GM08714 (cell line): ENCODE measurements around the gene RAB30.
"Not testable (repeated sequence)": the region's sequence is repeated elsewhere in the genome, so short reads cannot be mapped to it uniquely, and the experiment has no call there.

ENCODE experiments used
- H3K4me3 ChIP-seq: fragments of 200-500 bp; sonication (Bioruptor generic); 2 replicates; pipeline ENCODE4 v1.5.1; 2014; ENCODE audit warnings: mild to moderate bottlenecking, low read length, inconsistent platforms
- ZNF274 ChIP-seq: IDR thresholded peaks from 2 replicates; pipeline ENCODE4 v1.6.1; 2012; ENCODE audit warnings: mild to moderate bottlenecking, low read depth, low read length

RAB30 gene

DNA sequence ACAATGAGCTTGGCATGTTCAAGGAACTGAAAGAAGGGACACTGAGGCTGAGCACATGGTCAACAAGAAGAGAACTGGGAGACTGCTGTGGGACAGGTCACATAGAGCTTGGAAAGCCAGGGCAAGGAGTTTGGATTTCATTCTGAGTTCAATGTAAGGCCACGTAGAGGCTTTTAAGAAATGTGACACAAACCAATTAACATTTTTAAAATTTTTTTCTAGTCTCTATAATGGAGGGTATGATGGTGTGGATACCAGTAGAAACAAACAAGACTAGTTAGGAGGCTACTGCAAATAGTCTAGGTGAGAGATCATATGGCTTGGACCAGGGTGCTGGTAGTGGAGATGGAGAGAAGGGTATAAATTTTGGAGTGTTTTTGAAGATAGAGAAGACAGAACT, 56.7 kb downstream of the RAB30 start:
- H3K4me3 ChIP-seq = no peak overlapping the region
- TF ChIP-seq ZNF274 = no peak

- no peak for TF ChIP-seq ZNF274
- no peak overlapping the region for H3K4me3 ChIP-seq
Measured at GRCh38 chr11:83012168-83013067, 59.3 kb downstream of the RAB30 start.

DNA sequence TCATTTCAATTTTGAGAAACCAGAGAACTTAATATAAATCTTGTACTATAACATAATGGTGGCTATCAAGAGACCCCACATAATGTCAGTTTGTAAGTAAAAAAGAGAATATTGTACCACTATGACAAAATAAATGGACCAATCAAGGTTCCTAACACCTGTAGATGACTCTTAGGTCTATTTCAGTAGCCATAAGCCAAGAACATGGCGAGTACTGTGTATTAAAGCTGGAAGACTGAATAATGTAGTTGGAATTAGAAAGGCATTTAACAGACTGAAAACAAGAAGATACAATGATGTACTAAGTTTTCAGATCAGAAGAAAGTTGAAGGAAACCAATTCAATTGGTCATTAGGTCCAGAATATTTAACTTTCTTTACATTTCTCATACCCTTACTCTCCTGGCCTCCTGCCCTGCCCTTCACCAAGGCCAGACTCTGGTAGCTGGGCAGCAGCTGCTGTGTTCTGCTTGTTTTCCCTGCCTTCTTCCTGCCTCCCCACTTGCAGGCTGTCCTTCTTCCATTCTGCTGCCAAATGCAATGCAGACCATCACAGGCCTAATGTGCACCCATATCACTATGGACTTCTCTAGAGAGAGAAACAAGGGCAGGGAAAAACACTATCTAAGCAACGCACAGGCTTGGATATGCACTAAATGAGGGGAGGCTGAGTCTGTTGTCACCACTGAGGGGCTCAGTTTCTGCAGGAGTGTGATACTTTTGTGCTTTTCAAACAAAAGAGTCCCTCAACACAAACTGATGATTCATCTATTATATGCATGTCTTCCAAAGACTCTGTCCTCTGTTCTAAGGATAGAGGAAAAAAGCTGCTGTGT, 60.1 kb downstream of the RAB30 start:
- no peak for TF ChIP-seq ZNF274
- no peak overlapping the region for H3K4me3 ChIP-seq

DNA sequence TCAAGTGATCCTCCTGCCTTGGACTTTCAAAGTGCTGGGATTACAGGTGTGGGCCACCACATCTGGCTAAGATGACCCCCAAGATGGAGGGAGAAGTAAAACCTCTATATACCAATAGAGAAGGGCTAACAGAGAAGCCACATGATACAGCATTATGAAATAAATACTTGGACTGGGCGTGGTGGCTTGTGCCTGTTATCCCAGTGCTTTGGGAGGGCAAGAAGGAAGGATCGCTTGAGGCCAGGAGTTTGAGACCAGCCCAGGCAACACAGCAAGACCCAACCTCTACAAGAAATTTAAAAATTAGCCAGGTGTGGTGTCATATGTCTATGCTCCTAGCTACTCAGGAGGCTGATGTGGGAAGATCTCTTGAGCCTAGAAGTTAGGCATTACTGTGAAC, 61.7 kb downstream of the RAB30 start:
- no peak overlapping the region for H3K4me3 ChIP-seq
- TF ChIP-seq ZNF274 = no peak

- not testable (repeated sequence) for H3K4me3 ChIP-seq
Measured at GRCh38 chr11:83009136-83009535, 62.6 kb downstream of the RAB30 start.

DNA sequence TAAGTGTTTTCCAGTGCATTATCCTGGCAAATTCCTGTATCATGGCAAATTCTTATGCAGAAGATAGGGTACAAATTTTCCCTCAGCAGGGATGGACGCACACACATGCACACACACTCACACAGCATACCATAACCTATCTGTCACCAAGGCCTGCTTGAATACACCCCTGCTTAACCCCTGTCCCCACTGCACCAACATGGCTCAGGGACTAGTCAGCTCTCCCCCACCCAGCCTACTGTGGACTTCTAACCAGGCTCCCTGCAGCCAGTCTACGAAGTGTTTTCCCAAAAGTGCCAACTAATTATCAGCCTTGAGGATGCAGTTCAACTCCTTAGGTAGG, 63.1 kb downstream of the RAB30 start:
- no peak for TF ChIP-seq ZNF274
- H3K4me3 ChIP-seq = no peak overlapping the region

DNA sequence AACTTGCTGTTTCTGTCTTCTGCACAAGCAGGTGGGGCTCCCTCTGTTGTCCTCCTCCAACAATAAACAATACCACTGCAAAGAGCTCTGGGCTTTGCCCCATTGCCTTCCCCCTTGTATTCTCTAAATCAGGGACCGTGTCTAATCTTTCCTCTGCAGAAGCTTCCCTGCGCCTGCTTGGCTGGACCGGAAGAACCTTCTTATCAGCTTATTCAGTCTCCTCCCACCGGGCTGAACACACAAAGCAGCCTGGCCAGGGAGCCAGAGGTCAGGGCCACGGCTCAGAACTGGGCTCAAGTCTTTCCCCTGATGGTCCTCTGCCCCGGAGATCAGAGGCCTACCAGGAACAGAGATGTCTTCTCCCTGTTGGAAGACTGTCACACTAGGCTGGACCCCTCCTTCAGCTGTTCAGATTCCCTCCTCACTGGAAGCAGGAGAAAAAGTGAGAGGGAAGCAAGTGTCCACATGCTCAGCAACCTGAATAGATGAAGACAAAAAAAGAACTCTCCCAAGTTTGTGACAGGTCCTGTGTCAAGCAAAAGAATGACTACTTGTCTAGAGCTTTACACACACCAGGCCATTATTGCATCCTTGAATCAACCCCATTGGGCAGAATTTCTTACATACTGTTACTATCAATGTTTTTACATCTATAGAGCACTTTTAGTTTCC, 63.7 kb downstream of the RAB30 start:
- no peak overlapping the region for H3K4me3 ChIP-seq
- no peak for TF ChIP-seq ZNF274

GRCh38 chr11:83007477-83007876, 64.2 kb downstream of the RAB30 start:
- H3K4me3 ChIP-seq = peak overlapping the region; percentile 3; the same call in 1 of the 2 replicates
- no peak for TF ChIP-seq ZNF274

- no peak for TF ChIP-seq ZNF274
- H3K4me3 ChIP-seq = peak overlapping the region; percentile 38; the same call in 1 of the 2 replicates
Measured at GRCh38 chr11:83006877-83007330, 64.8 kb downstream of the RAB30 start.

DNA sequence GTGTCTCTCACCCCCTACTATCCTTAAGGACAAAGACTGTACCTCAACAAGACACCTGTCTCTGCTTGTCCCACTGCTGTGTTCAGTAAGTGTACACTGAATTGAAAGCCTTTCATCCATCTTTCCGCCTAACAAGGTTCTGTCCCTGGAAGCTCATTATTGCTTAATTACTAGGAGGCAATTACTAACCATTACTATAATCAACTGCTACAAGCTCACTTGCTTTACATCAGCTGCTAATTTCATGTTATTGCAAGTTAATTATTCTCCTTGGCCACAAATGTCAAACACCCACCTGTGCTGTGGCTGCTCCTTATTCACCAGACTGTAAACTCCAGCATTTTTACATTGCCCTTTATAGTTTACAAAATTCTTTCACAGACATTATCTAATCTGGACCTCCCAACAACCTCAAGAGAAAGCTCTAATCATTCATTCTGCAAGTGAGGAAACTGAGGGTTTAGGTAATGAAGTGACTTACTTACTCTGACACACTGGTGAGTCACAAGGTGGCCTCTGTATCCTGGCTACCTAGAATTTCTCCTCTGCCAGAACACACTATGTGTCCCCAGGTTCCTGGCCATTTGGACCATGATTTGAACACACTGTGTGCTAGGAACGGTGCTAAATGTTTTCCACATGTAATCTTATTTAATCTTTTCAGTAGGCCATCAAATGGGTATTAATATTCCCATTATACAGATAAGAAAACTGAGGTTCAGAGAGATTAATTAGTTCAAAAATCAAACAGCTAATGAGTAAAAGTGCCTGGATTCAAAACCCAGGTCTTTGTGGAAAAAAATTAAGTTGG, 66.7 kb downstream of the RAB30 start:
- no peak for TF ChIP-seq ZNF274
- no peak overlapping the region for H3K4me3 ChIP-seq

DNA sequence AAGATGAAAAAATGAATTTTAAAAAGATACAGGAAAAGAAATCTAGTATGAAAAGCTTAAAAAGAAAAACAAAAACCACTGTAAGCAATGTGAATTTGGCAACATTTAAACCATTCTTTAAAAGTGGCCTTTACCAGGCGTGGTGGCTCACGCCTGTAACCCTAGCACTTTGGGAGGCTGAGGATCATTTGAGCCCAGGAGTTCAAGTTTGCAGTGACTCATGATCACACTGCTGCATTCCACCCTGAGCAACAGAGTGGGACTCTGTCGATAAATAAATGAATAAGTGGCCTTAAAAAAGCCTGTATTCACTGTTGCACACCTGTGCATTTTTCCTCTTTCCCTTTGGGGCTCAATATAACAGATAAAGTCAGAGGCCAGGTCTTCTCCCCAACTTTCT, 69.2 kb downstream of the RAB30 start:
- no peak overlapping the region for H3K4me3 ChIP-seq
- TF ChIP-seq ZNF274 = no peak

GRCh38 chr11:83002053-83002452, 69.6 kb downstream of the RAB30 start:
- no peak for TF ChIP-seq ZNF274
- no peak overlapping the region for H3K4me3 ChIP-seq

DNA sequence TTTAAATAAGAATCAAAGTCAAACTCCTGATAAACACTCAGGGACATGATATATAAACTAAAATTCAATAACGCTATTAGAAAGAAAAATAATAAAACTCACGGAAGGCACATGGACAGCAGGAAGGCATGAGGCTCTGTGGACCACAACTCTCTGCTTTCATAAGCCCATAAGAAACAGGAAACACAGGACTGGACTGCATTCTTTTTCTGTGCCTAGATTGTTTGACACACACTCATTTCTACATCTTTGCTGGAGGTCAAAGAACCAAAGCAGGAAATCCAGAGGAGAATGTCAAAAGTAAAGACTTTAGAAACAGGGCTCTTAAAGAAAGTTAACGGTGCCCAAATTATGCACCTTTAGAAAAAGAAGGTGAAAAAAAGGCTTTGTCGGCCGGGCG, 71.3 kb downstream of the RAB30 start:
- no peak for TF ChIP-seq ZNF274
- no peak overlapping the region for H3K4me3 ChIP-seq

DNA sequence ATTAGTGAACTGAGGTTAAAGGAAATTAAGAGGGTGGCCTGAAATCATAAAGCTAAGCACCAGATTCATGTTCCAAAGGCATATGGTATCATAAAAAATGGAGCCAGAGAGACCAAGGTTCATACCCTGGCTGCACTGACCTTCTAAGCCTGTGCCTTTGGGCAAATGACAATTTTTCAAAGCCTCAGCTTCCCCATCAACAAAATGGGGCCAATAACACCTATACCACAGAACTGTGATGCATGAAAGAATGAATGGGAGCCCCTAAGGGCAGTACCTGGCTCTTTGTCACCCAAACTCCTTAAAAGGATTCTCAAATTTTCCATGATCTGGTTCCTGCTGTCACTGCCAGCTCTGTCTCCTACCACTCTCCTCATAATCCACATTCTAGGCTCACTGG, 72.5 kb downstream of the RAB30 start:
- no peak overlapping the region for H3K4me3 ChIP-seq
- TF ChIP-seq ZNF274 = no peak
